Astrocyte (in vitro differentiated cells and primary cell): Measurements from ENCODE around the gene CTNNBIP1.

Experiments used
- EZH2 ChIP-seq: IDR thresholded peaks from 2 replicates; pipeline ENCODE4 v1.6.1; 2012; ENCODE audit warnings: mild to moderate bottlenecking, low read length, inconsistent platforms; ENCODE audit not compliant: insufficient read depth
- TF ChIP-seq, protein P1 (sequence below): IDR thresholded peaks from 2 replicates; pipeline ENCODE4 v1.5.1; 2011; ENCODE audit warnings: low read depth, mild to moderate bottlenecking, inconsistent platforms, low read length, moderate library complexity; ENCODE audit not compliant: insufficient read depth

DNA sequence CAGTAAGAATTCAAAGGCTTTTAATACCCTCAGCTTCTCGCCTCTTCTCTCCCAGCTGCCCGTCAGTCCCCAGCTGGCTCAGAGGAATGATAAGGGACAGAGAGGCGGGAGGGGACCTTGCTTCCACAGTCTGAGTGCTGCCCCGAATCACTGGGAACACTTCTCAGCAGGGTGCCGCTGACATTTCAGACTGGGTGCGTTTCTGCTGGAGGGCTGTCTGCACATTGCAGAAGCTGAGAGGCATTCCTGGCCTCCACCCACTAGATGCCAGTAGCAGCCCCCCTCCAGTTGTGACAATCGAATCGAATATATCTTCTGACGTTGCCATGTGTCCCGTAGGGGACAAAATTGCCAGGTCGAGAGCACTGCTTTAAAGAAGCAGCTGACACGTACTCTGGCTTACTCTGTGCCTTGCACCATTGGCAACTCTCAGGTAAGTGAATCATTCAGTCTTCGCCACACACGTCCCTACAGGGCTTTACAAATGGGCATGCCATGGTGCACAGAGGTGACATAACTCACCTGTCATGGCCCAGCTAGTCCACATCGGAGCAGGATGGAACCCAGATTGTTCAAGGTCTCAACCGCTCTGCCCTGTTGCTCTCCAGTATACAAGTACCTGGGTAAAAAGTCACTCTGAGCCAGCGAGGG, 23.9 kb downstream of the CTNNBIP1 start:
- no peak for TF ChIP-seq EZH2
- TF ChIP-seq, protein P1, sequence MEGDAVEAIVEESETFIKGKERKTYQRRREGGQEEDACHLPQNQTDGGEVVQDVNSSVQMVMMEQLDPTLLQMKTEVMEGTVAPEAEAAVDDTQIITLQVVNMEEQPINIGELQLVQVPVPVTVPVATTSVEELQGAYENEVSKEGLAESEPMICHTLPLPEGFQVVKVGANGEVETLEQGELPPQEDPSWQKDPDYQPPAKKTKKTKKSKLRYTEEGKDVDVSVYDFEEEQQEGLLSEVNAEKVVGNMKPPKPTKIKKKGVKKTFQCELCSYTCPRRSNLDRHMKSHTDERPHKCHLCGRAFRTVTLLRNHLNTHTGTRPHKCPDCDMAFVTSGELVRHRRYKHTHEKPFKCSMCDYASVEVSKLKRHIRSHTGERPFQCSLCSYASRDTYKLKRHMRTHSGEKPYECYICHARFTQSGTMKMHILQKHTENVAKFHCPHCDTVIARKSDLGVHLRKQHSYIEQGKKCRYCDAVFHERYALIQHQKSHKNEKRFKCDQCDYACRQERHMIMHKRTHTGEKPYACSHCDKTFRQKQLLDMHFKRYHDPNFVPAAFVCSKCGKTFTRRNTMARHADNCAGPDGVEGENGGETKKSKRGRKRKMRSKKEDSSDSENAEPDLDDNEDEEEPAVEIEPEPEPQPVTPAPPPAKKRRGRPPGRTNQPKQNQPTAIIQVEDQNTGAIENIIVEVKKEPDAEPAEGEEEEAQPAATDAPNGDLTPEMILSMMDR = no peak
